Stimulated activated CD8-positive, alpha-beta memory T cell treated with anti-CD3 and anti-CD28 coated beads, Interleukin-4, amount 100 ng/mL, for 48 hours (primary cell): ENCODE data around the gene CD44.
A peak's percentile ranks its signal among the peaks of the same experiment; 100 is the strongest.

Experiments used
- DNase-seq: peaks from one replicate; pipeline ENCODE4 v3.0.0-alpha.2; 2020

Gene CD44

GRCh38 chr11:35160902-35161597, 22.1 kb downstream of the CD44 start:
- DNase-seq = no peak

GRCh38 chr11:35162745-35163144, 23.8 kb downstream of the CD44 start:
- no peak for DNase-seq

- DNase-seq = no peak
These were observed 24.2 kb downstream of the CD44 start for GRCh38 chr11:35163209-35163608.

GRCh38 chr11:35163702-35164496, 24.9 kb downstream of the CD44 start:
- DNase-seq = no peak

GRCh38 chr11:35165030-35165422, 26.1 kb downstream of the CD44 start:
- DNase-seq = no peak

GRCh38 chr11:35165423-35166368, 26.7 kb downstream of the CD44 start:
- DNase-seq = peak; percentile 86

GRCh38 chr11:35166369-35167360, 27.7 kb downstream of the CD44 start:
- DNase-seq = peak; percentile 56

GRCh38 chr11:35167426-35167954, 28.5 kb downstream of the CD44 start:
- DNase-seq = no peak

- no peak for DNase-seq
These were observed 29.7 kb downstream of the CD44 start for GRCh38 chr11:35168671-35169070.

- no peak for DNase-seq
These were observed 30.1 kb downstream of the CD44 start for GRCh38 chr11:35169112-35169511.

- no peak for DNase-seq
These were observed 30.8 kb downstream of the CD44 start for GRCh38 chr11:35169754-35170153.

- DNase-seq = no peak
These were observed 31.5 kb downstream of the CD44 start for GRCh38 chr11:35170503-35170902.

GRCh38 chr11:35171226-35171625, 32.3 kb downstream of the CD44 start:
- no peak for DNase-seq

- no peak for DNase-seq
These were observed 34.1 kb downstream of the CD44 start for GRCh38 chr11:35173011-35173511.

- no peak for DNase-seq
These were observed 34.9 kb downstream of the CD44 start for GRCh38 chr11:35173616-35174566.

GRCh38 chr11:35174666-35175065, 35.7 kb downstream of the CD44 start:
- DNase-seq = no peak

- DNase-seq = no peak
These were observed 38.4 kb downstream of the CD44 start for GRCh38 chr11:35177370-35177769.

GRCh38 chr11:35178067-35178805, 39.3 kb downstream of the CD44 start:
- no peak for DNase-seq

- no peak for DNase-seq
These were observed 39.9 kb downstream of the CD44 start for GRCh38 chr11:35178873-35179272.
